Activated T-cell treated with anti-CD3 and anti-CD28 coated beads, Interleukin-2, amount 50 U/mL, for 24 hours (primary cell): ENCODE data around the gene COG5.

ENCODE experiments used
- DNase-seq: peaks from one replicate; pipeline ENCODE4 v3.0.0-alpha.2; 2020
- H3K27ac Mint-ChIP-seq: 2 replicates; pipeline ENCODE4 v1.8.0; 2020; ENCODE audit warnings: mild to moderate bottlenecking, mixed read lengths
- H3K27me3 Mint-ChIP-seq: 2 replicates; pipeline ENCODE4 v1.8.0; 2020; ENCODE audit warnings: mixed read lengths
- H3K36me3 Mint-ChIP-seq: 2 replicates; pipeline ENCODE4 v1.8.0; 2020; ENCODE audit warnings: low read depth, mixed read lengths
- H3K4me1 Mint-ChIP-seq: 2 replicates; pipeline ENCODE4 v1.8.0; 2020; ENCODE audit warnings: low read depth, mixed read lengths
- H3K4me3 Mint-ChIP-seq: 2 replicates; pipeline ENCODE4 v1.8.0; 2020; ENCODE audit warnings: mild to moderate bottlenecking, moderate library complexity, mixed read lengths
- H3K9me3 Mint-ChIP-seq: 2 replicates; pipeline ENCODE4 v1.8.0; 2020; ENCODE audit warnings: mixed read lengths

The COG5 gene

GRCh38 chr7:107505362-107505761 is 58.4 kb downstream of the COG5 start:
- DNase-seq = no peak
- H3K27ac Mint-ChIP-seq = no peak overlapping the region
- H3K4me3 Mint-ChIP-seq = no peak overlapping the region
- H3K36me3 Mint-ChIP-seq = peaks cover 26% of the 10 kb centered on the region
- H3K4me1 Mint-ChIP-seq = peaks cover 32% of the 10 kb centered on the region
- H3K9me3 Mint-ChIP-seq = no peaks in the 10 kb centered on the region
- H3K27me3 Mint-ChIP-seq = no peaks in the 10 kb centered on the region

DNA sequence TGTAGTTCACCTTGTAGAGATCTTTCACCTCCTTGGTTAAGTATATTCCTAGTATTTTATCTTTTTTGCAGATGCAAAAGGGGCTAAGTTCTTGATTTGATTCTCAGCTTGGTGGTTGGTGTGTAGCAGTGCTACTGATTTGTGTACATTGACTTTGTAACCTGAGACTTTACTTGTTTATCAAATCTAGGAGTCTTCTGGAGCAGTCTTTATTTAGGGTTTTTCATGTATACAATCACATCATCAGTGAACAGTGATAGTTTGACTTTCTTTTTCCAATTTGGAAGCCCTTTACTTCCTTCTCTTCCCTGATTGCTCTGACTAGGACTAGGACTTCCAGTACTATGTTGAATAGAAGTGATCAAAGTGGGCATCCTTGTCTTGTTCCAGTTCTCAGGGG is 60.0 kb downstream of the COG5 start:
- H3K27me3 Mint-ChIP-seq = no peaks in the 10 kb centered on the region
- H3K9me3 Mint-ChIP-seq = no peaks in the 10 kb centered on the region

GRCh38 chr7:107502797-107503196 is 60.9 kb downstream of the COG5 start:
- Mint-ChIP-seq H3K27me3 (no peaks in the 10 kb centered on the region), H3K27ac (no peak overlapping the region), H3K9me3 (no peaks in the 10 kb centered on the region), H3K4me3 (no peak overlapping the region), H3K36me3 (peaks cover 33% of the 10 kb centered on the region), H3K4me1 (peaks cover 33% of the 10 kb centered on the region)
- DNase-seq = no peak

More for the DNA sequence above, 60.0 kb downstream of the COG5 start:
- no peak for DNase-seq
- no peak overlapping the region for H3K4me3 Mint-ChIP-seq
- peaks cover 29% of the 10 kb centered on the region for H3K4me1 Mint-ChIP-seq
- no peak overlapping the region for H3K27ac Mint-ChIP-seq
- peaks cover 31% of the 10 kb centered on the region for H3K36me3 Mint-ChIP-seq

GRCh38 chr7:107502154-107502553 is 61.6 kb downstream of the COG5 start:
- Mint-ChIP-seq H3K9me3 (no peaks in the 10 kb centered on the region), H3K27me3 (no peaks in the 10 kb centered on the region), H3K4me3 (no peak overlapping the region), H3K36me3 (peaks cover 32% of the 10 kb centered on the region), H3K4me1 (peaks cover 31% of the 10 kb centered on the region), H3K27ac (no peak overlapping the region)
- no peak for DNase-seq

DNA sequence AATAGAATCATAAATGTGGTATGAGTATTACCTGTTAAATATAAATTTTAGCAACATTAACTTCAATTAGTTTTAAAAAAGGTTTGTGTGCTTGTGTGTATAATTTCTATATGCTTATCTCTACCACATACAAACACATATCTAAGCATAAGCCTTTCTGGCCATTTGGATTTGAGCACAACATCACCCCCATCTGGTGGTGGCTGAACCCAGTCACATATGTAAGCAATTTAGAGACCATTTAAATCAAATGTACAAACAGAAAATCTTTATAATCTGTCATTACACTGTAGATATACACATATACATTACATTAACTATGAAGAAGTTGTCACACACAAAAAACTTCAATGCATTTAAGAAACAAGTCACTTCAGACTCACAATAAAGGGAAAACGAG is 62.1 kb downstream of the COG5 start:
- Mint-ChIP-seq H3K4me1 (peaks cover 33% of the 10 kb centered on the region), H3K4me3 (no peak overlapping the region), H3K9me3 (no peaks in the 10 kb centered on the region), H3K27ac (no peak overlapping the region), H3K36me3 (peaks cover 34% of the 10 kb centered on the region), H3K27me3 (no peaks in the 10 kb centered on the region)
- no peak for DNase-seq

DNA sequence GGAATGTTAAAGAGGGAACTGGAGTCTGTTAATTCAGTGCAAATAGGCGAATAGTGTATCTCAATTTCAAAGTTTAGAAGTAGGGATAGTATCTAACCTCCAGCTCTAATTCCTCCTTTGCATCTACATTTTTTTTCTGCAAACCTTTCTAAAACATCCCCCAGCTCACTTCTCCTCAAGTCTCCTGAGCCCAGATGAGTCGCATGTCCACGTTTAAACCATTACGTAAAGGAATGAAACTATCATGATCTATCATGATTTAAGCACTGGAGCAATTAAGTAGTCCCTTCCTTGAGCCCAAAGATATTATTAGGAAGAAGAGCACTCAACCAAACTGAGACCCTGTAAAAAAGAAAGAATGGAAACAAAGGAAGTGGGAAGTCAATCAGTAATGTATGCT is 64.0 kb downstream of the COG5 start:
- peaks cover 23% of the 10 kb centered on the region for H3K36me3 Mint-ChIP-seq
- H3K4me1 Mint-ChIP-seq = peaks cover 35% of the 10 kb centered on the region
- no peak overlapping the region for H3K4me3 Mint-ChIP-seq
- no peak for DNase-seq
- no peaks in the 10 kb centered on the region for H3K9me3 Mint-ChIP-seq
- H3K27me3 Mint-ChIP-seq = no peaks in the 10 kb centered on the region
- H3K27ac Mint-ChIP-seq = no peak overlapping the region

- peaks cover 26% of the 10 kb centered on the region for H3K36me3 Mint-ChIP-seq
- H3K4me1 Mint-ChIP-seq = peaks cover 41% of the 10 kb centered on the region
- H3K4me3 Mint-ChIP-seq = no peak overlapping the region
- H3K27ac Mint-ChIP-seq = no peak overlapping the region
- DNase-seq = no peak
- no peaks in the 10 kb centered on the region for H3K27me3 Mint-ChIP-seq
- H3K9me3 Mint-ChIP-seq = no peaks in the 10 kb centered on the region
Observed at GRCh38 chr7:107495516-107495915, 68.2 kb downstream of the COG5 start.

GRCh38 chr7:107494884-107495283 is 68.8 kb downstream of the COG5 start:
- Mint-ChIP-seq H3K27me3 (no peaks in the 10 kb centered on the region), H3K4me1 (peaks cover 46% of the 10 kb centered on the region), H3K27ac (no peak overlapping the region), H3K36me3 (peaks cover 32% of the 10 kb centered on the region), H3K9me3 (no peaks in the 10 kb centered on the region), H3K4me3 (no peak overlapping the region)
- no peak for DNase-seq

DNA sequence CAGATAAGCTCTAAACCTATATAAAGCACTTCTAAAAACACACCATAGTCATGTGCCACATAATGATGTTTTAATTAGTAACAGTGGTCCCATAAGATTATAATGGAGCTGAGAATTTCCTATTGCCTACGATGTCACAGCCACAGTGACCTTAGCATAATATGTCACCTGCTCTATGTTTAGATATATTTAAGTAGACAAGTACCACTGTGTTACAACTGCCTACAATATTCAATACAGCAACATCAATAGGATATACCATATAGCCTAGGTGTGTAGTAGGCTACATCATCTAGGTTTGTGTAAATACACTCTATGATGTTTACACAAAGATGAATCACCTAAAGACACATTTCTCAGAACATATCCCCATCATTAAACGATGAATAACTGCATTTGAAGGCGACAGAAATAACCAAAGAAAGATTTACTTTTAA is 69.4 kb downstream of the COG5 start:
- no peak overlapping the region for H3K4me3 Mint-ChIP-seq
- peaks cover 29% of the 10 kb centered on the region for H3K36me3 Mint-ChIP-seq

DNA sequence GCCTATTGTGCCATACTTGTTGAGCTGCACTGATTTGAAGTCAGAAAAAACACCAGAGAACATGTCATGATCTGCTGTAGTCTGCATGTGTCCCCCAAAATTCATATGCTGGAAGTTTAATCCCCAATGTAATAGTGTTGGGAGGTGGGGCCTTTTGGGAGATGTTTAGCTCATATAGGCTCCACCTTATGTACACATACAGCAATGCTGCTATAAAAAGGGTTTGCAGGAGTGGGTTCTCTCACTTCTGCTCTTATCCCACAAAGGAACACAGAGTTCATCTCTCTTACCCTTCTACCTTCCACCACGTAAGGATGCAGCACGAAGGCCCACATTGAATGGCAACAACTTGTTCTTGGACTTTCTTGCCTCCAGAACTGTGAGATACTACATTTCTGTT is 70.8 kb downstream of the COG5 start:
- Mint-ChIP-seq H3K4me1 (peaks cover 45% of the 10 kb centered on the region), H3K9me3 (no peaks in the 10 kb centered on the region), H3K4me3 (no peak overlapping the region), H3K27me3 (no peaks in the 10 kb centered on the region), H3K27ac (no peak overlapping the region), H3K36me3 (peaks cover 21% of the 10 kb centered on the region)
- no peak for DNase-seq

More for the DNA sequence above, 69.4 kb downstream of the COG5 start:
- Mint-ChIP-seq H3K27ac (no peak overlapping the region), H3K27me3 (no peaks in the 10 kb centered on the region), H3K9me3 (no peaks in the 10 kb centered on the region), H3K4me1 (peaks cover 49% of the 10 kb centered on the region)
- DNase-seq = no peak

DNA sequence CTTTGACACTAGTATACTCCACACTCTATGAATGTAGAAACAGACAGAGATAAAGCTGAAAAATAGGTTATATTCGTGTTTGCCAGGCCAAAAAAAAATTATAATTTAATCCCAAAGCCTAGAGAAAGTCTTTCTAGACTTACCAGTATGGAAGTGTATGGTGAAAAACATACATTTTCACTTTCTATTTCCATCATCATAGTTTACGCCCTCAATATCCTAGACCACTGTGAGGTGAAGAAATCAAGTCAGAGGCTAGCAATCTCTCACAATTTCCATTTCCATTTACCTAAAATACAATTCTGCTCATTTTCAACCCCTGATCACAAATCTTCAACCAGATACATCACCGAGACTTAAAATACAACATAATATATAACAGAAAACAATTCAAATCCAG is 77.7 kb downstream of the COG5 start:
- H3K27me3 Mint-ChIP-seq = no peaks in the 10 kb centered on the region
- peaks cover 3% of the 10 kb centered on the region for H3K9me3 Mint-ChIP-seq
- peaks cover 20% of the 10 kb centered on the region for H3K36me3 Mint-ChIP-seq
- DNase-seq = no peak
- peak overlapping the region; percentile 59 for H3K27ac Mint-ChIP-seq
- no peak overlapping the region for H3K4me3 Mint-ChIP-seq
- H3K4me1 Mint-ChIP-seq = peaks cover 36% of the 10 kb centered on the region

DNA sequence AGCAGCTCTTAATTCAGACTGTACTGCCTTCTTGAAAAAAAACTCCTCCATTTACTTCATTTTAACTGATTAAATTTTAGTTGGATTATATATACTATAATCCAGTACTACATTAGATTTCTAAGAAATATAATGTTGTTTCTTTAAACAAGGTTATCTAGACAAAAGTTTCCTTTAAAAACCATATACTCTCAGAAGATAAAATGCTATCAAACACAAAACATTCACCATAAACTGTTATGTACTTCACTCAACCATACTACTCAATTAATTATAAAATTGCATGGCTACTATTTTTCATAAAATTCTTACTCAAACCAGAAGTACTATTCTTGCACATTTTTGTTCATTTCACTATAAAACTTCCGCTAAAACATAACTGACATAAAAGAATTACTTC is 81.1 kb downstream of the COG5 start:
- Mint-ChIP-seq H3K36me3 (peaks cover 12% of the 10 kb centered on the region), H3K27me3 (no peaks in the 10 kb centered on the region), H3K9me3 (peaks cover 3% of the 10 kb centered on the region), H3K4me1 (peaks cover 26% of the 10 kb centered on the region), H3K4me3 (no peak overlapping the region), H3K27ac (no peak overlapping the region)
- DNase-seq = no peak

DNA sequence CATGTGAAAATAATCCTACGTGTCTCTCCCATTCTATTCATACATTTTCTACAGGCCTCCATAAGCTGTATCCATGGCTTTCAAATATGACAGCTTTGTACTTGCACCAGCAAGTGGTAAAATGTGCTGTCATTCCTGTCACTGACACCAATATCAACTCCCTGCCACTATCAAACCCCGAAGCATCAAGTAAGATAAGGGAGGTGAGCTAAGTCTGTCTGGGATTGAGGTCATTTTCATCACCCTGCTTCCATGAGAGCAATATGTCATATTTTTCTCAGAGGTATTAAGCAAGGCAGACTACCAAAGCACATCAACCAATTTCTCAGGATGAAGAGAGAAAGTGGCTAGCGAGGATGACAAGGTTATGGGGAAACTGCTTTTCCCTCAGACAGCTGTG is 82.8 kb downstream of the COG5 start:
- Mint-ChIP-seq H3K27me3 (no peaks in the 10 kb centered on the region), H3K27ac (no peak overlapping the region), H3K4me1 (peaks cover 18% of the 10 kb centered on the region), H3K36me3 (peaks cover 9% of the 10 kb centered on the region), H3K4me3 (no peak overlapping the region), H3K9me3 (no peaks in the 10 kb centered on the region)
- no peak for DNase-seq

- no peak overlapping the region for H3K27ac Mint-ChIP-seq
- DNase-seq = no peak
- no peaks in the 10 kb centered on the region for H3K9me3 Mint-ChIP-seq
- H3K27me3 Mint-ChIP-seq = no peaks in the 10 kb centered on the region
- H3K4me3 Mint-ChIP-seq = no peak overlapping the region
- H3K4me1 Mint-ChIP-seq = peaks cover 11% of the 10 kb centered on the region
- peaks cover 10% of the 10 kb centered on the region for H3K36me3 Mint-ChIP-seq
Observed at GRCh38 chr7:107479303-107479702, 84.4 kb downstream of the COG5 start.

GRCh38 chr7:107474104-107474521 is 89.6 kb downstream of the COG5 start:
- Mint-ChIP-seq H3K9me3 (no peaks in the 10 kb centered on the region), H3K36me3 (peaks cover 6% of the 10 kb centered on the region), H3K4me1 (peaks cover 1% of the 10 kb centered on the region), H3K27ac (no peak overlapping the region), H3K27me3 (no peaks in the 10 kb centered on the region), H3K4me3 (no peak overlapping the region)
- DNase-seq = no peak

DNA sequence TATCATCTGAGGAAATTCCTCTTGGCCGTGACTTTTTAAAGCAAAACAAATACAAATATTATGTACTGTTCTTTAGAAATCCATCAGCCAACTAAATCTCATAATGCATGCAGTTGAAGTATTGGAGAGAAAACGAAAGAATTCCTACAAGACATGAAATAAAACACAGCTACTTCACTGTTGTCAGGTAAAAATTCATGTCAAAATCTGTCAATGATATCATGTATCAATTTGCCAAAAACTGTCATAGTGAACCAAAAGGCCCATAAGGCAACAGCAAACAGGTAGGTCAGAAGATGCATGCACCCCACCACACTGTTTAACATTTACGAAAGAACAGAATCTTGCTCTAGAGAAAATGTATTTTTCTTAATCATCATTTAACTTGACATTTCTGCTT is 91.6 kb downstream of the COG5 start:
- Mint-ChIP-seq H3K9me3 (no peaks in the 10 kb centered on the region), H3K4me1 (peaks cover 4% of the 10 kb centered on the region), H3K27me3 (no peaks in the 10 kb centered on the region), H3K27ac (no peak overlapping the region), H3K4me3 (no peak overlapping the region), H3K36me3 (peaks cover 5% of the 10 kb centered on the region)
- no peak for DNase-seq
